T-helper 2 cell treated with Interferon-gamma antibody and Interleukin-4, amounts not matched to agents 5 μg/mL and 100 μg/mL, for 36 hours (primary cell): Measurements from ENCODE around the gene GPBP1.
"Not testable (repeated sequence)": the region's sequence is repeated elsewhere in the genome, so short reads cannot be mapped to it uniquely, and the experiment has no call there.

Experiments
- DNase-seq: peaks from one replicate; pipeline ENCODE4 v3.0.0; 2021; ENCODE audit warnings: low spot score
- H3K27ac Mint-ChIP-seq: one replicate; pipeline ENCODE4 v1.8.0; 2021; ENCODE audit warnings: mild to moderate bottlenecking, mixed read lengths
- H3K27me3 Mint-ChIP-seq: one replicate; pipeline ENCODE4 v1.8.0; 2021; ENCODE audit warnings: low read depth, mixed read lengths
- H3K36me3 Mint-ChIP-seq: one replicate; pipeline ENCODE4 v1.8.0; 2021; ENCODE audit warnings: low read depth, mixed read lengths
- H3K4me1 Mint-ChIP-seq: one replicate; pipeline ENCODE4 v1.8.0; 2021; ENCODE audit warnings: low read depth, mixed read lengths
- H3K4me3 Mint-ChIP-seq: one replicate; pipeline ENCODE4 v1.8.0; 2022; ENCODE audit warnings: mild to moderate bottlenecking, moderate library complexity, mixed read lengths
- H3K9me3 Mint-ChIP-seq: one replicate; pipeline ENCODE4 v1.8.0; 2021; ENCODE audit warnings: mixed read lengths

The GPBP1 gene

DNA sequence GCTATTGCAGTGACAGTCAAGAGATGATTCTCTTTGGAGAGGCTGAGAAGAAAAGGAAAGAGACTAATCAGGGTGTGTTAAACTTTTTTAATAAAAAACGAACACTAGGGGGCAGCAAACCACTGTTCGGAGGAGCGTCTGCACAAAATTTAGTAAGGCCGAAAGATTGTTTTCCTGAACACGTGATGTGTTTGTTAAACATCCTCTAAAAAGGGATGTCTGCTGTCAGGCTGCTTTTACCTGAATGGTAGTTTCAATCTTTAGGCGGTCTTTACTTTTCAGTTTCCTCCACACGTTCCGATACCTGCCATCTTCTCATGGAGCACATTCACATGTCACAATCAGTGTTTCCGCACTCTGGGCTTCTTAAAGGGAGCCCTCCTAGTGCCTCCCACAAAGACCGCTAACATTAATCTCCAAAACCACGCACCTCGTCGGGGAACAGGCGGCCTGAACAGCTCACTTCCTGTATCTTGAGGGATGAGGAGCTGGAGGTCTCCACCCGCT is 125.2 kb downstream of the GPBP1 start:
- Mint-ChIP-seq H3K27ac (peak overlapping the region; percentile 18), H3K4me1 (peaks cover 21% of the 10 kb centered on the region), H3K4me3 (peak overlapping the region; percentile 76), H3K27me3 (peaks cover 3% of the 10 kb centered on the region), H3K36me3 (no peaks in the 10 kb centered on the region), H3K9me3 (no peaks in the 10 kb centered on the region)
- peak; percentile 40 for DNase-seq

DNA sequence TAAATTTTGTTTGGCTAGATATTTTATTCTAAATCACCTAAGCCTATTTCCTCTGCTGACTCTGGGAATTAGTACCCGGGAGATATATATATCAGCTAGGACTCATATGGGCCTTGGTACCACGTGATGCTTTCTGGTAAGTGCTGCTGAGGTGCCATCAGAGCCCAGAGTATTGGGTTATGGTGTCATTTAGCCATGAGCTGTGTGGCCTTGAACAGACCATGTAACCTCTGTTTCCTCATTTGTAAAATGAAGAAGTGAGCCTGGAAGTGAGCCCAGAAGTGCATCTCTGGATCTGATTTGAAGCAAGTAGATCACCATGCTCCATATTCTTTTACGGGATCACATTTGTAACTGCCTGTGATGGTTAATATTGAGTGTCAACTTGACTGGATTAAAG is 126.1 kb downstream of the GPBP1 start:
- no peaks in the 10 kb centered on the region for H3K36me3 Mint-ChIP-seq
- no peak overlapping the region for H3K4me3 Mint-ChIP-seq
- no peak overlapping the region for H3K27ac Mint-ChIP-seq
- peaks cover 21% of the 10 kb centered on the region for H3K4me1 Mint-ChIP-seq
- no peaks in the 10 kb centered on the region for H3K9me3 Mint-ChIP-seq
- no peaks in the 10 kb centered on the region for H3K27me3 Mint-ChIP-seq
- DNase-seq: no peak

DNA sequence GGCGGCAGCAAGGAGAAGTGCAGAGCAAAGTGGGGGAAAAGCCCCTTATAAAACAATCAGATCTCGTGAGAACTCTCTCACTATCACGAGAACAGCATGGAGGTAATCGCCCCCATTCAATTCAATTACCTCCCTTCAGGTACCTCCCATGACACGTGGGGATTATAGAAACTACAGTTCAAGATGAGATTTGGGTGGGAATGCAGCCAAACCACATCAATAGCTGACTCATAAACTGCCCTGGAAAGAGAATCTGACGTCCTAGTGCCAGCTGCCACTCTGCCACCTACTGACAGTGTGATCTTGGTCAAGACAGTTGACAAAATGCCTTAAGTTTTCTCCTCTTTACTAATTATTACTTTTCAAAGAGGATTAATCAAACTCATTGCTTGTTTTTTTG is 128.3 kb downstream of the GPBP1 start:
- Mint-ChIP-seq H3K27me3 (no peaks in the 10 kb centered on the region), H3K9me3 (peaks cover 8% of the 10 kb centered on the region), H3K36me3 (no peaks in the 10 kb centered on the region), H3K4me1 (peaks cover 21% of the 10 kb centered on the region), H3K4me3 (no peak overlapping the region), H3K27ac (no peak overlapping the region)
- peak; percentile 32 for DNase-seq

DNA sequence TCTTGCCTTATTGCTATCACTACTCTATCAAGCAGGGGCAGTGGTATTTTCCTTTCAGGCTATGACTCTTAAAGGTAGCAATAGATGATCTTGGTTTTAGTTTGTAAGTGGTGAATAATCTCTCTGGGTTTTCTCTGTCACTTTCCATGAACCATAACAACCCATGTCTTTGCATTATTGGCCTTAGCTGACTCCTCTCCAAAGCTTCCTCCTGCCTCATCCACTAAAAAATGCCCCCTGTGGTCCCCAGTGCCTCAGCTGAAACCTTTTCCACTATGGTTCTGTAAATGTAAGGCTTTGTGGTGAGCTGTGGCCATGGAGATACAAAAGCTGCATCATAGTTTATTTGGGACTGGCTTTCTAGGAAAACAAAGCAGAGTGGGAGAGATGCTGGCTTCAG is 128.8 kb downstream of the GPBP1 start:
- Mint-ChIP-seq H3K27me3 (no peaks in the 10 kb centered on the region), H3K4me3 (no peak overlapping the region), H3K4me1 (peaks cover 21% of the 10 kb centered on the region), H3K27ac (no peak overlapping the region), H3K9me3 (peaks cover 8% of the 10 kb centered on the region), H3K36me3 (no peaks in the 10 kb centered on the region)
- DNase-seq: peak; percentile 21

DNA sequence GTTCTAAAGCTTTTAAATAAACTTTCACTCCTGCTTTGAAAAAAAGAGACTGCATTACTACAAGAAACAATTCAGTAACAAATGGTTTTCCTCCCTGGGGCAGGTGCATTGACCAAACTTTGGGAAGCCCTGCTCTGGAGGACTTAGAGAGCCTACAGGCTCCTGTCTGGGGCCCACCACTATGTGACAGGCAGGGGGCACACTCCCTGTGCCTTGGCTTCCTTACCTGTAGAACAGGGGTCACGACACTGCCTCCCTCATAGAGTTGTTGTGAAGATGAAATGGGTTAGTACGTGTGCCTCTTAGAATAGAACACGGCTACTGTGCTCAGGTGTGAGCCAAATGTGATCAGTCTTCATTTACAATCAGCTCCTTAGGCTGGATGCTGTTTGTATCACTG is 130.1 kb downstream of the GPBP1 start:
- Mint-ChIP-seq H3K27ac (no peak overlapping the region), H3K4me3 (no peak overlapping the region), H3K9me3 (peaks cover 14% of the 10 kb centered on the region), H3K4me1 (peaks cover 14% of the 10 kb centered on the region), H3K27me3 (no peaks in the 10 kb centered on the region), H3K36me3 (no peaks in the 10 kb centered on the region)
- DNase-seq: no peak

DNA sequence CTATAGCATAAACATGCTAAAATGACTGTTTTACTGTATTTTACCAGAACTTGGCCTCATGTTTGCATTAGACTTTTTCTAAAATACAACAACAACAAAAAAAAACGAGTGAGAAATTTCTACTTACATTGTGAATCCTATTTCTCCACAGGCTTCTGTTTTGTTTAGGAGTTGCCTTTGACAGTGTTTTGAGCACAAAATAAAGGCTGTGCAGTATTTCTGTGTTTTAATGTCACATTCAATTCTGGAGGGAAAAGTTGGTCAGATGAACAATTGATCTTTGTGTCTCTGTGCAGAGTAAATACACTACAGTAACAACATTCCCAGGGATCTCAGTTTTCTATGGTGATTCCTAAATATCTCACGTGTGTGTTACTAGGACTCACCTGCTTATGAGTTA is 131.1 kb downstream of the GPBP1 start:
- no peak overlapping the region for H3K4me3 Mint-ChIP-seq
- no peak overlapping the region for H3K27ac Mint-ChIP-seq

DNA sequence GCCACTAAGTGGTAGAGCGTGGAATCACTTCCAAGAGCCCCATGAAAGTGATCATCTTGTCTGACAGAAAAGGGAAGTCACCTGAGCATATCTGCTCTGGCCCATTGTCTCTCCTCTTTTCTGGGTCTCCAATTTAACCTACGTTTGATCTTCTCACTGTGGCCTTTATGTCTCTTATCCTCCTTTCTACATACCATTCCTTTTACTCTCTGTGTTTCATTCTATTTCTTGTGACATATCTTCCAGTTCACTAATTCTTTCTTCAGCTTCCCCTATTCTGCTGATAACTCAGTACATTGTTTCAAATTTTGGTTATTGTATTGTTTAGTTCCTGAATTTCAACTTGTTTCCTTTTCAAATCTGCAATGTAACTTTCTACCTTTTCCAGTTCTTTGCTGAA is 132.5 kb downstream of the GPBP1 start:
- Mint-ChIP-seq H3K4me3 (no peak overlapping the region), H3K9me3 (peaks cover 14% of the 10 kb centered on the region), H3K4me1 (peaks cover 10% of the 10 kb centered on the region), H3K36me3 (no peaks in the 10 kb centered on the region), H3K27me3 (no peaks in the 10 kb centered on the region), H3K27ac (no peak overlapping the region)
- no peak for DNase-seq

More for the DNA sequence above, 131.1 kb downstream of the GPBP1 start:
- Mint-ChIP-seq H3K9me3 (peaks cover 14% of the 10 kb centered on the region), H3K36me3 (no peaks in the 10 kb centered on the region), H3K4me1 (peaks cover 10% of the 10 kb centered on the region), H3K27me3 (no peaks in the 10 kb centered on the region)
- no peak for DNase-seq

DNA sequence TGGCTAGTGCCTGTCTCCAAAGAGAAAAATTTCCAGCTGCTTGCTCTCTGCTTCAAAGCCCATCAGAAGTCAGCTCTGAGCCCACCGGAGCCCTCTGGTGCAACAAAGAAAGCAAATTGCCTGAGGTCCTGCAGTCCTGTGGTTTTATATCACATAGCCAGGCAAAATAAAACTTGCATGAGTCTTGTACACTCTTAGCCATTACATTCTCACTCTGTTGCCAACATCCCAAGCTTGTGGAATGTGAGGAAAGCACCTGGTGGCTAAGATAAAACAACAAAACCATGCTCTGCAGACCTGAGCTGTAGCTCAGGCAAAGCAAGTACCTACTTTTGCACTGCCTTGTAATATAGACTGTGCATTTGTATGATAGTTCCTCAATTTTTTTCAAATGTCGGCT is 133.7 kb downstream of the GPBP1 start:
- DNase-seq: no peak
- no peaks in the 10 kb centered on the region for H3K36me3 Mint-ChIP-seq

DNA sequence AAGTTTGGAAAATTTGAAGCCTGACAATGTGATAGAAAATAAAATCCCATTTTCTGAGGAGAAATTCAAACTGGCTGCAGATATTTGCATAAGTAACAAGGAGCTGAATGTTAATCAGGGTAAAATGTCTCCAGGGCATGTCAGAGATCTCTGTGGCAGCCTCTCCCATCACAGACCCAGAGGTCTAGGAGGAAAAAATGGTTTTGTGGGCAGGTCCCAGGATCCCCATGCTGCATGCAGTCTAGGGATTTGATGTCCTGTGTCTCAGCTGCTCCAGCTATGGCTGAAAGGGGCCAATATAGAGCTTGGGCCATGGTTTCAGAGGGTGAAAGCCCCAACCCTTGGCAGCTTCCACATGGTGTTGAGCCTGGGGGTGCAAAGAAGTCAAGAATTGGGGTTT is 135.2 kb downstream of the GPBP1 start:
- H3K4me1 Mint-ChIP-seq, H3K36me3 Mint-ChIP-seq, H3K4me3 Mint-ChIP-seq, H3K27me3 Mint-ChIP-seq, DNase-seq, H3K27ac Mint-ChIP-seq: not testable (repeated sequence)
- H3K9me3 Mint-ChIP-seq: peaks cover 14% of the 10 kb centered on the region

More for the DNA sequence above, 133.7 kb downstream of the GPBP1 start:
- peaks cover 14% of the 10 kb centered on the region for H3K9me3 Mint-ChIP-seq
- no peak overlapping the region for H3K27ac Mint-ChIP-seq
- H3K4me3 Mint-ChIP-seq: no peak overlapping the region
- peaks cover 2% of the 10 kb centered on the region for H3K4me1 Mint-ChIP-seq
- no peaks in the 10 kb centered on the region for H3K27me3 Mint-ChIP-seq

DNA sequence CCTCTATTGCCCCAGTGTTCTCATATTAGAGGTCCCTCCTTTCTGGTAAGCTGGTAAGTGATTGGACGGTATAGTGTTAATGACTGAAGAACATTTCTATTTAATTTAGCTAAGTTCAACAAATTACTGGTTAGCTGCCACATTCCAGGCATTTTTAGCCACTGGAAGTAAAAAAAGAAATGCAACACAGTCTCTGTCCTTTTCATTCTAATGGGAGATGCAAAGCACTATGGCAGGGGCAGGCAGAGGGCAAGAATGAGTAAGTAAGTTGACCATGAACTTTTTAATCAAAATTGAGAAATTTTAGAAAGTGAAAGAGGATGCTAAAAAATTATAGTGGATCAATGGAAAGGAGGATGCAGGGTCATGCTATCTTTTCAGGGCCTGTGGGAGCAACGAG is 137.4 kb downstream of the GPBP1 start:
- Mint-ChIP-seq H3K9me3 (peaks cover 13% of the 10 kb centered on the region), H3K27ac (no peak overlapping the region), H3K4me1 (no peaks in the 10 kb centered on the region), H3K27me3 (no peaks in the 10 kb centered on the region), H3K4me3 (no peak overlapping the region), H3K36me3 (no peaks in the 10 kb centered on the region)
- DNase-seq: no peak

DNA sequence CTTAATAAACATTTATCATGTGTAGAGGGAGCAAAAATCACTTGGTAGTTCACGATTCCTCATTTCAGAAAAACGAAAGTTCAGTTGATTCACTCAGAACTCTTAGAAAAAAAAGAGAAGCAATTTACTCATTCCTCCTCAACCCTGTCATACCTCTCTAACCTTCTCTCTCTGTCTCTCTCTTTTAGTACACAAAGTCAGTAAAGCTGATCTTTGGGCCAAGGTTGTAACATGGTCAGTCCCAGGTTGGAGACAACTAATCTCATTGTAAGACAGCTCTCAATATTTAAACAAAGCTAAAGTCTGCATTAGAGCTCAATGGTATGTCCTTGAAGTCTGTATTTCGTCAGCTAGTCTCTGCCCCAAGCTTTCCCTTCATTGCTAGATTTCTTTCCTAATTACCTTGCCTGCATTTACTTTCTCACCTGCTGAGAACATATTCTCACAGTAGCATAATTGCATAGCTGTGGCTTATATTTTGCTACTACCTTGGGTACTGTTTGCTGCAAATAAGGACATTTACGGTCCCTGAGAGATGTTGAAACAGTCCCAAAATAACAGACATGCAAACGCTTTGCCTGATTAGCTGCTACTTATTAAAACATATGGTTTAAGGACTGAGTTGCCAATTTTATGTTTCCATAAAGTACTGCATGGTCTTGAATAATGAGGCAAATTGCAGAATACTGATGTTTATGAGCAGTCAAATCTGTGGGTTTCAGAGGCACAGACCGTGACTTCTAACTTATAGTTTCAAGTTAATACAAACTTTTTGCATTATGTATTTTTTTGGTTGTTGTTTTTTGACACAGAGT is 138.3 kb downstream of the GPBP1 start:
- no peak overlapping the region for H3K4me3 Mint-ChIP-seq
- H3K27ac Mint-ChIP-seq: no peak overlapping the region
- H3K36me3 Mint-ChIP-seq: no peaks in the 10 kb centered on the region
- no peaks in the 10 kb centered on the region for H3K4me1 Mint-ChIP-seq
- no peak for DNase-seq
- H3K9me3 Mint-ChIP-seq: peaks cover 7% of the 10 kb centered on the region
- no peaks in the 10 kb centered on the region for H3K27me3 Mint-ChIP-seq

DNA sequence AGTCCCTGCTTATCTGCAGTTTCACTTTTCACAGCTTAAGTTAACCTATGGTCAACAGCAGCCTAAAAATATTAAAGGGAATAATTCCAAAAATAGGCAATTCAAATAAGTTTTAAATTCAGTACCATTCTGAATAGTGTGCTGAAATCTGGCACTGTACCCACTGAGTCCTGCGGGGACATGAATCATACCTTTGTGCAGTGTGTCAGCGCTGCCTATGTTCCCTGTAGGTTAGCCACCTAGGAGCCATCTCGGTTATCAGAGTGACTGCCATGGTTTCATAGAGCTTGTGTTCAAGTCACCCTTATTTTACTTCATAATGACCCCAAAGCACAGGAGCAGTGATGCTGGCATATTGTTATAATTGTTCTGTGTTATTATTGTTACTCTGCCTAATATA is 139.9 kb downstream of the GPBP1 start:
- no peak overlapping the region for H3K27ac Mint-ChIP-seq
- no peak for DNase-seq
- H3K9me3 Mint-ChIP-seq: peaks cover 2% of the 10 kb centered on the region
- no peak overlapping the region for H3K4me3 Mint-ChIP-seq
- H3K4me1 Mint-ChIP-seq: no peaks in the 10 kb centered on the region
- H3K27me3 Mint-ChIP-seq: no peaks in the 10 kb centered on the region
- no peaks in the 10 kb centered on the region for H3K36me3 Mint-ChIP-seq
